Measurements from ENCODE around the gene HAUS8.

HAUS8 gene

DNA sequence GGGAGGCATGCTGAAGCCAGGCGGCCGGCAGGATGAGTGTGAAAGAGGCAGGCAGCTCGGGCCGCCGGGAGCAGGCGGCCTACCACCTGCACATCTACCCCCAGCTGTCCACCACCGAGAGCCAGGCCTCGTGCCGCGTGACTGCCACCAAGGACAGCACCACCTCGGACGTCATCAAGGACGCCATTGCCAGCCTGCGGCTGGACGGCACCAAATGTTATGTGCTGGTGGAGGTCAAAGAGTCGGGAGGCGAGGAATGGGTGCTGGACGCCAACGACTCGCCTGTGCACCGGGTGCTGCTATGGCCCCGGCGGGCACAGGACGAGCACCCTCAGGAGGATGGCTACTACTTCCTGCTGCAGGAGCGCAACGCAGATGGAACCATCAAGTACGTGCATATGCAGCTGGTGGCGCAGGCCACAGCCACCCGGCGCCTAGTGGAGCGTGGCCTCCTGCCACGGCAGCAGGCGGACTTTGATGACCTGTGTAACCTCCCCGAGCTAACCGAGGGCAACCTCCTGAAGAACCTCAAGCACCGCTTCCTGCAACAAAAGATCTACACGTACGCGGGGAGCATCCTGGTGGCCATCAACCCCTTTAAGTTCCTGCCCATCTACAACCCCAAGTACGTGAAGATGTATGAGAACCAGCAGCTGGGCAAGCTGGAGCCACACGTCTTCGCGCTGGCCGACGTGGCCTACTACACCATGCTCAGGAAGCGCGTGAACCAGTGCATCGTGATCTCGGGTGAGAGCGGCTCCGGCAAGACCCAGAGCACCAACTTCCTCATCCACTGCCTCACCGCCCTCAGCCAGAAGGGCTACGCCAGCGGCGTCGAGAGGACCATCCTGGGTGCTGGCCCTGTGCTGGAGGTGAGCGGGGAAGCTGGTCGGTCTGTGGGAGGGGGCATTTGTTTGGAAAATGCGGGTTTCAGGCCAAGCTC is 26.7 kb upstream of the HAUS8 start:
- Histone ChIP-seq H3K4me2 (ENCODE audit: low read depth, low read length, poor library complexity, severe bottlenecking) (no peak overlapping the region), H2AFZ (ENCODE audit: low read depth, low read length, severe bottlenecking) (no peak overlapping the region), H3K27me3 (ENCODE audit: low read length) (no peaks in the 10 kb centered on the region), H3K36me3 (ENCODE audit: low read length) (peaks cover 14% of the 10 kb centered on the region), H3K27ac (ENCODE audit: low read depth, low read length) (no peak overlapping the region), H4K20me1 (ENCODE audit: low read depth, low read length) (peaks cover 6% of the 10 kb centered on the region), H3K9ac (ENCODE audit: low read length) (no peak overlapping the region), H3K9me2 (replicated peaks; ENCODE audit: insufficient read depth, low read length) (no peaks in the 10 kb centered on the region), H3F3A (ENCODE audit: insufficient read depth) (no peaks in the 10 kb centered on the region), H3K4me3 (ENCODE audit: insufficient read depth, low read length, poor library complexity, severe bottlenecking) (no peak overlapping the region), H3K79me2 (ENCODE audit: insufficient read depth, low read length) (peaks cover 87% of the 10 kb centered on the region), H3K9me3 (ENCODE audit: insufficient read depth, low read length) (peaks cover 3% of the 10 kb centered on the region; the same call in 1 of the 2 replicates)
- TF ChIP-seq CTCF (IDR thresholded peaks at IDR 0.05; ENCODE audit: insufficient read depth, low read length, poor library complexity, severe bottlenecking) = no peak
- no peak for TF ChIP-seq EZH2phosphoT487 (conservative IDR thresholded peaks at IDR 0.05; ENCODE audit: low read length)

GRCh38 chr19:17098326-17098725 is 23.1 kb upstream of the HAUS8 start:
- Histone ChIP-seq H3K79me2 (ENCODE audit: insufficient read depth, low read length) (peaks cover 91% of the 10 kb centered on the region), H3K9me2 (replicated peaks; ENCODE audit: insufficient read depth, low read length) (no peaks in the 10 kb centered on the region), H3K36me3 (ENCODE audit: low read length) (peaks cover 14% of the 10 kb centered on the region), H3K9ac (ENCODE audit: low read length) (no peak overlapping the region), H3K27ac (ENCODE audit: low read depth, low read length) (no peak overlapping the region), H3K4me2 (ENCODE audit: low read depth, low read length, poor library complexity, severe bottlenecking) (no peak overlapping the region), H3K27me3 (ENCODE audit: low read length) (no peaks in the 10 kb centered on the region), H4K20me1 (ENCODE audit: low read depth, low read length) (peaks cover 6% of the 10 kb centered on the region; the same call in 1 of the 2 replicates), H3K9me3 (ENCODE audit: insufficient read depth, low read length) (peaks cover 3% of the 10 kb centered on the region; the same call in 1 of the 2 replicates), H2AFZ (ENCODE audit: low read depth, low read length, severe bottlenecking) (no peak overlapping the region), H3F3A (ENCODE audit: insufficient read depth) (no peaks in the 10 kb centered on the region), H3K4me3 (ENCODE audit: insufficient read depth, low read length, poor library complexity, severe bottlenecking) (no peak overlapping the region)
- TF ChIP-seq EZH2phosphoT487 (conservative IDR thresholded peaks at IDR 0.05; ENCODE audit: low read length) = no peak
- no peak for TF ChIP-seq CTCF (IDR thresholded peaks at IDR 0.05; ENCODE audit: insufficient read depth, low read length, poor library complexity, severe bottlenecking)

- H3K9me2 ChIP-seq (replicated peaks; ENCODE audit: insufficient read depth, low read length) = no peaks in the 10 kb centered on the region
- H3K4me2 ChIP-seq (ENCODE audit: low read depth, low read length, poor library complexity, severe bottlenecking) = no peak overlapping the region
- H3K9ac ChIP-seq (ENCODE audit: low read length) = no peak overlapping the region
Observed at GRCh38 chr19:17097593-17098126, 22.4 kb upstream of the HAUS8 start.

More at GRCh38 chr19:17097593-17098126, 22.4 kb upstream of the HAUS8 start:
- no peak overlapping the region for H3K4me3 ChIP-seq (ENCODE audit: insufficient read depth, low read length, poor library complexity, severe bottlenecking)
- no peak overlapping the region for H2AFZ ChIP-seq (ENCODE audit: low read depth, low read length, severe bottlenecking)
- peaks cover 3% of the 10 kb centered on the region; the same call in 1 of the 2 replicates for H3K9me3 ChIP-seq (ENCODE audit: insufficient read depth, low read length)
- H3F3A ChIP-seq (ENCODE audit: insufficient read depth) = no peaks in the 10 kb centered on the region
- H3K79me2 ChIP-seq (ENCODE audit: insufficient read depth, low read length) = peaks cover 91% of the 10 kb centered on the region
- H3K27me3 ChIP-seq (ENCODE audit: low read length) = no peaks in the 10 kb centered on the region
- H4K20me1 ChIP-seq (ENCODE audit: low read depth, low read length) = peaks cover 6% of the 10 kb centered on the region; the same call in 1 of the 2 replicates
- TF ChIP-seq CTCF (IDR thresholded peaks at IDR 0.05; ENCODE audit: insufficient read depth, low read length, poor library complexity, severe bottlenecking) (no peak), EZH2phosphoT487 (conservative IDR thresholded peaks at IDR 0.05; ENCODE audit: low read length) (no peak)
- H3K27ac ChIP-seq (ENCODE audit: low read depth, low read length) = no peak overlapping the region
- peaks cover 9% of the 10 kb centered on the region; the same call in 1 of the 2 replicates for H3K36me3 ChIP-seq (ENCODE audit: low read length)
